ENCODE results near the gene MSMB.

MSMB gene

DNA sequence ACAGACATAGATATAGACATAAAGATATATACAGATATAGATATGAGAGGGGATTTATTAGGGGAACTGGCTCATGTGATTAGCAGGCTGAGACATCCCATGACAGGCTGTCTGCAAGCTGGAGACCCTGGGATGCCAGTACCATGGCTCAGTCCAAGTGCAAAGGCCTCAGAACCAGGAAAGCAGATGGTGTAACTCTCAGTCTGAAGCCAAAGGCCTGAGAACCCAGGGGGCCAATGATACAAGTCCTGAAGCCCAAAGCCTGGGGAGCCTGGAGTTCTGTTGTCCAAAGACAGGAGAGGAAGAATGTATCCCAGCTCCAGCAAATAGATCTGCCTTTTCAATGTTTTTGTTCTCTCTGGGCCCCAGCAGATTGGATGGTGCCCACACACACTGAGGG lies 21.1 kb downstream of the MSMB start:
- H3K4me3 ChIP-seq (ENCODE audit: low read depth, low read length): no peak overlapping the region
- TF ChIP-seq CTCF (IDR thresholded peaks at IDR 0.05; ENCODE audit: borderline replicate concordance, insufficient read depth, low read depth, low read length): no peak

- TF ChIP-seq CTCF (IDR thresholded peaks at IDR 0.05; ENCODE audit: borderline replicate concordance, insufficient read depth, low read depth, low read length): peak; percentile 28; the same call in 1 of the 2 replicates
- H3K4me3 ChIP-seq (ENCODE audit: low read depth, low read length): peak overlapping the region; percentile 66
These were observed 22.9 kb downstream of the MSMB start for GRCh38 chr10:46022978-46023702.

GRCh38 chr10:46020344-46020657 lies 25.8 kb downstream of the MSMB start:
- no peak for TF ChIP-seq CTCF (IDR thresholded peaks at IDR 0.05; ENCODE audit: borderline replicate concordance, insufficient read depth, low read depth, low read length)
- no peak overlapping the region for H3K4me3 ChIP-seq (ENCODE audit: low read depth, low read length)

DNA sequence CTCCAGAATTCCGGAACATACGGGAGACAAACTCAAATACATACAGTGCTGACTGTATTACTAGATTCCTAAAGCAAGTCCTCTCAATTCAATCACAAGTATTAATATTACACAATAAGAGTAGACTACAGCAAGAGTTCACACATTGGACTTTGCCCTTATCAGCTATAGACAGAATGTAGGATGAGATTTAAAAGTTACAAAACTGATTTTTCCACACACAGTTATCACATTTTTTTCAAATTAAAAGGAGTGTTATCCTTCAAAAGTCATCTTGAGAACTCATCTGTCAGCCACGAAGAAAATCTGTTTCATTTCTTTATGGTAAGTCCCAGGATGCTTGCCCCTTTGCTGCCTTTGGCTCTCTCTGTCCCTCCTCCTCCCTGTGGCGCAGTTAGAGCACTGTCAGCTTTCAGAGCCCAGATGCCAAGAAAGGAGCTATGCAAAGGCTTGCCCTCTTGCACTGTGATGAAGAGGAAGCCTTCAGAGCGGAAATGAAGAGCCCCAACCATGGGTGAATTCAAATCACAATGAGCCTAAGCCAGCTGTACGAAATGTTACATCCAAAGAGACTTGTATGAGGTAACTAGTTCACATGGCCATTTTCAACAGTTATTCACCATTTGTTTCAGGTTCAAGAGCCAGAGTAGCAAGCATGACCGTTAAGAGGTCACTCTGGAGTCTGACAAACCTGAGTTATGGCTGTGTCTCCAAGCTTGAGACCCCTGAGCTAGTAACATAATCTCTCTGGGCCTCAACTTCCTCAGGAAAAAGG lies 26.3 kb downstream of the MSMB start:
- TF ChIP-seq CTCF (IDR thresholded peaks at IDR 0.05; ENCODE audit: borderline replicate concordance, insufficient read depth, low read depth, low read length): no peak
- no peak overlapping the region for H3K4me3 ChIP-seq (ENCODE audit: low read depth, low read length)

DNA sequence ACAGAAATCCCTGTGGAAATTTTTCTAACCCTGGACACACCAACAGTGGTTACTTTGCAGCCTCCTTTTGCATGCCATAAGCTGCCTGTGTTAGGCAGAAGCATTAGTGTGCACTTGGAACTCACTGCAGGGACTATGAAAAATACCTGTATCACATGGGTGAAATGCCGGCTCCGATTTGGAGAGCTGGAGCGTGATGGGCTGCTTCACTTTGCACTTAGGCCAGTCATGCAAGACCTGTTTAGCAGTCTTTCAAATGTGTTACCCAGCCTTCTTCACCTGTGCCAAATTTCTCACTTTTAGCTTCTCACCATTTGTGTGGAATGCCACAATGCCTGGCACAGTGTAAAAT lies 26.9 kb downstream of the MSMB start:
- H3K4me3 ChIP-seq (ENCODE audit: low read depth, low read length): no peak overlapping the region
- TF ChIP-seq CTCF (IDR thresholded peaks at IDR 0.05; ENCODE audit: borderline replicate concordance, insufficient read depth, low read depth, low read length): no peak

DNA sequence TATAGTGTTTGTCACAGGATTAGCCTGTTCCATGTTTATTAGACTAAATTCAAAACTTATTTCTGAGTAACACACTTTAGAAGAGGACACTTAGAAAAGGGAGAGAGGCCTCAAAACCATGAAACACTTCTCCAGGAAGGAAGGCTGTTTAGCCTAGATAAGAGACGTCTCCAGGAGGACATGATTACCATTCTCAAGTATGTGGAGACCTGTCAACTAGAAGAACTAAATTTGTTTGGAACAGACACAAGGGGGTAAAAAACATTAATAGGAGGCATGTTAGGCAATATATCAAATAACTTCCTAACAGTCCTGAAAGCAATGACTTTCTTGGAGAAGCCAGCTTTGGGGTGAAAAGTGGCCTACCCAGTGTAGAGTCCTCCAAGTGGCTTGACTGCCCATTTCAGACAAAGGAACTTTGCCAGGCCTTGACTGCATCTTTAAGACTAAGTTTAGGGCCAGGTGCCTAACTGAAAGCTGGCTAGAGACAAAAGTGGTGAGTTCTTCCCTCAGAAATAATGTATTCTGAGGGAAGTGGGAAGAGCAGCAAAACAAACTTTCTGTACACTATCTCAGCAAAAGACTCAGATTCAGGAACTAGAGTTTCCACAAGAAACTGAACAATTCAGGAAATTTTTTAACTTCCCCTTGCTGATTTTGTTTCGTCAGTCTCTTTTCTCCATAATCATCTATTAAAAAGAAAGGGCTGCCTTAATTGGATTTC lies 27.5 kb downstream of the MSMB start:
- no peak for TF ChIP-seq CTCF (IDR thresholded peaks at IDR 0.05; ENCODE audit: borderline replicate concordance, insufficient read depth, low read depth, low read length)
- no peak overlapping the region for H3K4me3 ChIP-seq (ENCODE audit: low read depth, low read length)

Measured in GM12875 (cell line).